Aorta (tissue), 5 donors: ENCODE measurements around the gene KRT23. TPM values are rescaled to one million over a fixed set of nuclear protein-coding genes. Genes with fewer than 3 reads are reported as not detected.

Experiments
- ATAC-seq: fragments of 200-7000 bp; cut with Tn5 transposase; one replicate; pipeline ENCODE4 v1.9.1; 2022; ENCODE audit warnings: moderate library complexity; ENCODE audit not compliant: low FRiP score
- DNase-seq, 2 donors: peaks; one replicate each; pipeline ENCODE4 v3.0.0-alpha.2; 2020
- H3K27ac ChIP-seq, 2 donors: one replicate each; pipeline ENCODE4 v1.5.1; 2013; ENCODE audit warnings: low read length in 2 of 2, mild to moderate bottlenecking in 2 of 2, moderate library complexity in 2 of 2, control low read depth in 1 of 2, inconsistent platforms in 1 of 2, low read depth in 1 of 2
- H3K27me3 ChIP-seq, 2 donors: one replicate each; pipeline ENCODE4 v1.6.1; 2013; ENCODE audit warnings: control low read depth in 1 of 2, low read length in 1 of 2, mild to moderate bottlenecking in 1 of 2, moderate library complexity in 1 of 2; ENCODE audit not compliant: insufficient read depth in 2 of 2, control insufficient read depth in 1 of 2
- H3K36me3 ChIP-seq, 2 donors: one replicate each; pipeline ENCODE4 v1.6.1; 2013; ENCODE audit warnings: control low read depth in 1 of 2, low read length in 1 of 2, mild to moderate bottlenecking in 1 of 2; ENCODE audit not compliant: insufficient read depth in 2 of 2, control insufficient read depth in 1 of 2
- H3K4me1 ChIP-seq, 2 donors: one replicate each; pipeline ENCODE4 v1.6.1; 2013; ENCODE audit warnings: low read length in 2 of 2, control low read depth in 1 of 2, mild to moderate bottlenecking in 1 of 2, moderate library complexity in 1 of 2; ENCODE audit not compliant: insufficient read depth in 2 of 2, control insufficient read depth in 1 of 2
- H3K4me3 ChIP-seq, 2 donors: one replicate each; pipeline ENCODE4 v1.5.1; 2013; ENCODE audit warnings: low read length in 2 of 2, control low read depth in 1 of 2, mild to moderate bottlenecking in 1 of 2
- H3K9me3 ChIP-seq: one replicate; pipeline ENCODE4 v1.6.1; 2013; ENCODE audit warnings: mild to moderate bottlenecking, low read length; ENCODE audit not compliant: control insufficient read depth
- WGBS, 2 donors: extraction: QIAGEN DNeasy Blood & Tissue Kit; methylation state at CpG; one replicate each; pipeline ENCODE4 v1.1.7; 2013; 5-methylcytosine and 5-hydroxymethylcytosine counted together
- intact Hi-C, 2 donors: fragments of 100-400 bp; cut with DNase I; formaldehyde crosslinking; loops; one replicate each; pipeline versions ENCODE4 v1.14.2 to v1.15.0; 2022
- long read RNA-seq, 2 donors: library from polyadenylated mRNA; unstranded; transcript quantifications; one replicate each; pipeline ENCODE4 v2.0.0, GENCODE V29; 2020 to 2021
- polyA plus RNA-seq, 2 donors: library from polyadenylated mRNA; stranded (reverse); fragments of 200-250 nt; gene quantifications; one replicate each; pipeline ENCODE4 v1.2.3, GENCODE V29; 2013
- total RNA-seq, 2 donors: library from RNA; stranded (reverse); fragmentation: NEBNext Ultra II Directional; extraction: Animal tissue kit (Norgen Biotek cat#: 25700); gene quantifications; one replicate each; pipeline ENCODE4 v1.2.1, GENCODE V29; 2021
- donor health status: healthy with polysubstance abuse.
- donor health status: Bipolar disorder and iron deficiency.
- donor health status: DM: no; HTN: no; CAD: no.
- donor health status: DM: no; HTN: no; CAD: no.
- donor health status: DM: yes; HTN: yes; CAD: no.

KRT23 gene, protein sequence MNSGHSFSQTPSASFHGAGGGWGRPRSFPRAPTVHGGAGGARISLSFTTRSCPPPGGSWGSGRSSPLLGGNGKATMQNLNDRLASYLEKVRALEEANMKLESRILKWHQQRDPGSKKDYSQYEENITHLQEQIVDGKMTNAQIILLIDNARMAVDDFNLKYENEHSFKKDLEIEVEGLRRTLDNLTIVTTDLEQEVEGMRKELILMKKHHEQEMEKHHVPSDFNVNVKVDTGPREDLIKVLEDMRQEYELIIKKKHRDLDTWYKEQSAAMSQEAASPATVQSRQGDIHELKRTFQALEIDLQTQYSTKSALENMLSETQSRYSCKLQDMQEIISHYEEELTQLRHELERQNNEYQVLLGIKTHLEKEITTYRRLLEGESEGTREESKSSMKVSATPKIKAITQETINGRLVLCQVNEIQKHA
- total RNA-seq (under 1 TPM; 0.30 to 0.39 TPM), polyA plus RNA-seq (under 1 TPM in 1 of 2 donors, not detected in 1; 0.50 TPM)
- long read RNA-seq, donor 1, result 0 reads
- long read RNA-seq, donor 2, partial matches to known transcripts, result 0 of 2 reads
- long read RNA-seq, donor 2, other reads (novel, unspliced or antisense), result 2 of 2 reads

GRCh38 chr17:40937384-40937819 lies at the start of gene KRT23:
Gene KRT23, minus strand, starts transcription at chr17:40937646. Its CDS starts 1,043 bp downstream, at chr17:40936603.
- ATAC-seq (no peak), DNase-seq (no peak)
- Histone ChIP-seq H3K27ac (no peak within 1 kb of the TSS), H3K4me1 (no peaks in the 10 kb centered on the region), H3K27me3 (no peaks in the 10 kb centered on the region), H3K36me3 (no peaks in the 10 kb centered on the region), H3K4me3 (no peak within 1 kb of the TSS), H3K9me3 (no peaks in the 10 kb centered on the region)
- intact Hi-C loops, result no loop called here
- 18 to 21% methylated on average over 9 of the region's 9 CpGs for WGBS, 2 donors

- no peak for DNase-seq
- no peaks in the 10 kb centered on the region for H3K4me1 ChIP-seq
- no peaks in the 10 kb centered on the region for H3K9me3 ChIP-seq
- intact Hi-C loops, result no loop called here
- H3K36me3 ChIP-seq, result no peaks in the 10 kb centered on the region
- H3K27me3 ChIP-seq, result no peaks in the 10 kb centered on the region
- H3K27ac ChIP-seq, result no peak overlapping the region
- 42 to 43% methylated on average over 8 of the region's 8 CpGs for WGBS, 2 donors
- ATAC-seq, result no peak
- H3K4me3 ChIP-seq, result no peak overlapping the region
Measured at GRCh38 chr17:40986920-40987319, 49.5 kb upstream of the KRT23 start.

DNA sequence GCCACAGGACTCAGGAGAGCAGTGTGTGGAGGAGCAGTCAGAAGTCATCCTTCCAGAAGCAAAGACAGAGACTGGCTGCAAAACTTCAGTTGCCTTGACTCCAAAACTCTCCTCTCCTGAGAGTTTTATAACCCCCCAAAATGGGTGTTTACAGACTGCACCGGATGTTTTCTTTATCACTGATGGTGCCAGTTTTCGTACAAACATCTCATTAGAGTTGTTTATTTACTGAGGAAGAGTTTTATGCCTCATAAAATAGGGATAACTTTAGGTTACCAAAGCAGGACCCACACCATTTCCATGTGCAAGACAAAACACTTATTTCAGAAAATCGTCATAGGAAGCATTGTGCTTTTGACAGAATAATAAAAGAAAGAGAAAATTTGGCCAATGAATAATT lies 46.8 kb upstream of the KRT23 start, which contains the start of gene KRT40:
Gene KRT40, minus strand, starts transcription at position 101 of the 400 bp plus-strand sequence. Its CDS starts 53 bp downstream, at position 48.
- 34 to 36% methylated on average over 3 of the region's 3 CpGs for WGBS, 2 donors
- no peaks in the 10 kb centered on the region for H3K9me3 ChIP-seq
- H3K36me3 ChIP-seq, result no peaks in the 10 kb centered on the region
- DNase-seq (no peak), ATAC-seq (no peak)
- H3K4me1 ChIP-seq, result no peaks in the 10 kb centered on the region
- H3K4me3 ChIP-seq, result no peak within 1 kb of the TSS
- intact Hi-C loops, result no loop called here
- H3K27ac ChIP-seq, result no peak within 1 kb of the TSS
- peaks cover 0 to 2% of the 10 kb centered on the region in 2 donors for H3K27me3 ChIP-seq

DNA sequence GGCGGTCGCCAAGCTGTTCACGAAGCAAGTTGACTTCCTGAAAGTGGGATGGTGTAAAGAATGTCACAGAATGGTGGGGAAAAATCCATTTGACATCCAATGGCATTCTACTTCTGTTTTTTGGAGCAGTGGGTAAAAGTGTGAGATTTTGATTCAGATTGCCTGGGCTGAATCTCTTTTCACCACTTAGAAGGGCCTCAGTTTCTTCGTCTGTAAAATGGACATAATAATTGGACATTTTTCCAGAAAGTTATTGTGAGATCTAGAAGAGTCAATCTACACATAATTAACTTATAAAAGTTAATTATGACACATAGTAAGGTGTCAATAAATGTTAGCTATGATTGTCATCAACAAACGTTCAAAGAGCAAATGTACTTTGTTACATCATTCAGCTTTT lies 43.7 kb upstream of the KRT23 start:
- ATAC-seq (no peak), DNase-seq (no peak)
- Histone ChIP-seq H3K9me3 (no peaks in the 10 kb centered on the region), H3K36me3 (no peaks in the 10 kb centered on the region), H3K4me1 (no peaks in the 10 kb centered on the region), H3K4me3 (no peak overlapping the region), H3K27ac (no peak overlapping the region), H3K27me3 (peaks cover 0 to 2% of the 10 kb centered on the region in 2 donors)
- 46 to 50% methylated on average over 5 of the region's 5 CpGs for WGBS, 2 donors
- intact Hi-C loops, result no loop called here

DNA sequence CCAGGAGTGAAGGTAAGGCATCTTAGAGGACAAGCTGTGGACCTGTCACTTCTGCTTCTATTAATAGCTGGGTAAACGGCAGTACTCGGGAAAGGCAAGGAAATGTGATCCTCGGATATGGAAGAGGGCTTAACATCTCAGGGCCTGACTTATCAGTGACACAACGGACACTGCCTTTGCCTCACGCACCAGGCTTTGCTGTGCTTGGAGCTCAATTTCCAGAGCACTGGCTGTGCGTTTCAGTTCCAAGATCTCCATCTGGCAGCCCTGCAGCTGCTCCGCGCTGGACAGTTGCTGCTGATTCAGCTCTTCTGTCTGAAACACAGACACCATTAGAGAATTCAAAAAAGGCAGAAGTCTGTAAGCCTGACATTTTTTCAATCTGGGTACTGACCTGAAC lies 43.1 kb upstream of the KRT23 start:
- Histone ChIP-seq H3K27me3 (peaks cover 0 to 2% of the 10 kb centered on the region in 2 donors), H3K4me1 (no peaks in the 10 kb centered on the region), H3K9me3 (no peaks in the 10 kb centered on the region), H3K36me3 (no peaks in the 10 kb centered on the region), H3K4me3 (no peak overlapping the region), H3K27ac (no peak overlapping the region)
- intact Hi-C loops, result no loop called here
- WGBS, 2 donors, result 6 to 8% methylated on average over 8 of the region's 8 CpGs
- DNase-seq (no peak), ATAC-seq (no peak)

DNA sequence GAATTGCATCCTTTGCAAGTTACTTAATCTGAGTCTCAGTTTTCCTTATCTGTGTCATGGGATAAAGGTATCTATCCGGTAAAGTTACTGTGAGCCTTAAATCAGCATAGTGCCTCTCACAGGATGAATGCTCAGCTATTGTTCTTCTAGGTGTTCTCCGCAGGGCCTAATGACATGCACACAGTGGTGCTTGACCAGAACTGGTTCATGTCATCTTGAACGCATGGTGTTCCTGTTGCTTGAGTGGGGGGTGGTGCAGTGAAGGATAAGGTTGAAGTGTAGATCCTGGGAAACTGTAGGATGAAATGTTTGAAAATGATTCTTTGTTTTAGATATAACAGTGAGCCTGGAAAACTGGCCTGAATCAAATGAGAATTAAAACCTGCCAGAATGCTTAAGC lies 42.7 kb upstream of the KRT23 start:
- 85 to 90% methylated on average over 3 of the region's 3 CpGs for WGBS, 2 donors

DNA sequence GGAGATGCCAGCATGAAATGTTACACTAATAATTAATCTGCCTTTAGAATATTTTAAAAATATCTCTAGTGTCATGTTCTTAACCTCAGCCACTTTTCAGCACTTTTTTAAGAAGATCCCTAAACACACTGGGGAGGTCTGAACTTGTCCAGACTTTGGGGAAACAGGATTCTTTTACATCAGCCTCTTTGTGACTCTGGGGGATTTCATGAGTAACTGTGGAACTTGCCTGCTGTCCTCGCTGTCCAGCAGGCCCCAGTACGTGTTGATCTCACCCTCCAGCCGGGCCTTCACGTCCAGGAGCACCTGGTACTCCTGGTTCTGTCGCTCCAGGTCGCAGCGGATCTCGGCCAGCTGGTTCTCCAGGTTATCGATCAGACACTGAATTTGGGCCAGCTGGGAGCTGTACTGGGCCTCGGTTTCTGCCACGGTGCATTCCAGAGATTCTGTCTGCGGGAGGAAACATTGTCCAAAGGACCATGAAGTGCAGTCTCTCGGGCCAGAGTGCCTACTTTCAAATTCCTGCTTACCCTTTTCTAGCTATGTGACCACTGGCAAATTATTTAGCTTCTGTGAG lies 41.2 kb upstream of the KRT23 start:
- Histone ChIP-seq H3K36me3 (no peaks in the 10 kb centered on the region), H3K27ac (no peak overlapping the region), H3K27me3 (peaks cover 0 to 2% of the 10 kb centered on the region in 2 donors), H3K9me3 (no peaks in the 10 kb centered on the region), H3K4me3 (no peak overlapping the region), H3K4me1 (no peaks in the 10 kb centered on the region)
- ATAC-seq, result no peak
- DNase-seq, result no peak
- intact Hi-C loops, result no loop called here
- WGBS, 2 donors, result 66 to 72% methylated on average over 13 of the region's 13 CpGs

More for the DNA sequence above, 42.7 kb upstream of the KRT23 start:
- peaks cover 0 to 2% of the 10 kb centered on the region in 2 donors for H3K27me3 ChIP-seq
- ATAC-seq, result no peak
- DNase-seq, result no peak
- no peaks in the 10 kb centered on the region for H3K36me3 ChIP-seq
- H3K9me3 ChIP-seq, result no peaks in the 10 kb centered on the region
- H3K4me1 ChIP-seq, result no peaks in the 10 kb centered on the region
- H3K27ac ChIP-seq, result no peak overlapping the region
- intact Hi-C loops, result no loop called here
- H3K4me3 ChIP-seq, result no peak overlapping the region

DNA sequence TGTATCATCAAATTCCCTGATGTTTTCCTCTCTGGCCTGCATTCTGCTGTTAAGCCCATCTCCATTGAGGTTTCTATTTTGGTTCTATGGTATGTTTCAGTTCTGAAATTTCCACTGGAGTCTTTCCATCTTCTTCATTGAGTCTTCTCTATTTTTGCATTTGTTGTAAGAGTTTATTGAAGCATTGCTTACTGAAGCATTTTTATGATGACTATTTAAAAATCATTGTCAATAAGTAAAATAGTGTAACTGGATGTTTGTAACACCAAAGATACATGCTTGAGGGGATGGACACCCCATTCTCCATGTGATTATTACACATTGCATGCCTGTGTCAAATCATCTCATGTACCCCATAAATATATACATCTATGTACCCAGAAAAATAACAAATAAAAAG lies 38.1 kb upstream of the KRT23 start:
- intact Hi-C loops, result no loop called here
- ATAC-seq (no peak), DNase-seq (no peak)
- Histone ChIP-seq H3K27me3 (peaks cover 0 to 2% of the 10 kb centered on the region in 2 donors), H3K36me3 (no peaks in the 10 kb centered on the region), H3K9me3 (no peaks in the 10 kb centered on the region), H3K27ac (no peak overlapping the region), H3K4me3 (no peak overlapping the region), H3K4me1 (no peaks in the 10 kb centered on the region)
